ENCODE measurements around the gene CD6. TPM values are rescaled to one million over a fixed set of nuclear protein-coding genes. Genes with fewer than 3 reads are reported as not detected.
A peak's percentile ranks its signal among the peaks of the same experiment; 100 is the strongest.

Gene CD6
- total and polyA plus RNA-seq, 11 donors = 0.08 to 6.1 (median 0.34) TPM; not detected in 1

GRCh38 chr11:60939855-60940254 is 31.6 kb upstream of the CD6 start:
- intact Hi-C loops (cut with DNase I) = no loop called here
- Histone ChIP-seq H3K4me3 (no peak overlapping the region), H3K4me1 (peaks cover 0 to 37% (median 15%) of the 10 kb centered on the region in 12 donors), H3K36me3 (peaks cover 0 to 78% (median 37%) of the 10 kb centered on the region in 9 donors), H3K9me3 (no peaks in the 10 kb centered on the region), H3K27ac (no peak overlapping the region), H3K27me3 (no peaks in the 10 kb centered on the region)
- no peak for DNase-seq
- ATAC-seq = no peak
- 53 to 69% (median 59%) methylated on average over 2 of the region's 2 CpGs for WGBS, 4 donors
- TF ChIP-seq, protein P1, sequence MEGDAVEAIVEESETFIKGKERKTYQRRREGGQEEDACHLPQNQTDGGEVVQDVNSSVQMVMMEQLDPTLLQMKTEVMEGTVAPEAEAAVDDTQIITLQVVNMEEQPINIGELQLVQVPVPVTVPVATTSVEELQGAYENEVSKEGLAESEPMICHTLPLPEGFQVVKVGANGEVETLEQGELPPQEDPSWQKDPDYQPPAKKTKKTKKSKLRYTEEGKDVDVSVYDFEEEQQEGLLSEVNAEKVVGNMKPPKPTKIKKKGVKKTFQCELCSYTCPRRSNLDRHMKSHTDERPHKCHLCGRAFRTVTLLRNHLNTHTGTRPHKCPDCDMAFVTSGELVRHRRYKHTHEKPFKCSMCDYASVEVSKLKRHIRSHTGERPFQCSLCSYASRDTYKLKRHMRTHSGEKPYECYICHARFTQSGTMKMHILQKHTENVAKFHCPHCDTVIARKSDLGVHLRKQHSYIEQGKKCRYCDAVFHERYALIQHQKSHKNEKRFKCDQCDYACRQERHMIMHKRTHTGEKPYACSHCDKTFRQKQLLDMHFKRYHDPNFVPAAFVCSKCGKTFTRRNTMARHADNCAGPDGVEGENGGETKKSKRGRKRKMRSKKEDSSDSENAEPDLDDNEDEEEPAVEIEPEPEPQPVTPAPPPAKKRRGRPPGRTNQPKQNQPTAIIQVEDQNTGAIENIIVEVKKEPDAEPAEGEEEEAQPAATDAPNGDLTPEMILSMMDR (IDR thresholded peaks at IDR 0.05) = no peak
- TF ChIP-seq POLR2A (IDR thresholded peaks at IDR 0.05) = no peak

DNA sequence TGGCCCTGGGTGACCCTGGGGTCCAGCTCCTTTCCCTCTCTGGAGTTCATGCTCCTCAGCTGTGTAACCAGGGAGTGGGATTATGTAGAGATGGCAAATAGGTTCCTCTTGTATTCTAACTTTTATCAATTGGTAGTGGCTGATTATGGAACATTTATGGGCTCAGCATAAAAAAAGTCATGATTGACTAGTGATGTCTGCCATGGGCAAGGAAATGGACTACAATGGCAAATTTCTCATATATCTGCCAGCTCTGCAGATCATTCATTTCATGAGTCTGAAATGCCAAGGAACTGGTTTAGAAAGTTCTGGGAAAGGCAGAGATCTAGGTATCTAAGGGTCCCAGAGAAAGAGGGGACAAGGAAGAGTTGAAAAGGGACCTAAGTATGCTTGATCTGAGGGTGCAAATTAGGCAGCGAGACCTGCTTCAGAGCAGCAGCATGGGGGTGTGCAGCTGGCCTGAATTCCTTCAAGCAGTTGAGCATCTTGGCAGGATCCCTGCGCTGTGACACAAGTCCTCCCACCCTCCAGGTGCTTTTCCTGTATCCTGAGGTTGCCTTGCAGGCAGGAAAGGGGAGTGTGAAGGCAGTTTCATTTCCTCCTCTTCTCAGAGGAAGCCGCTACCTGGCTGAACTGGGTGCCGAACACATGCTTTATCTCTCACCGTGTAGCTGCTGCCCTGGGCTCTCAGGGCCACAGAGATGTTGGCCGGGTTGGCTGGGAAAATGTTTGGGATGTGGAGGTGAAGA is 29.9 kb upstream of the CD6 start:
- ATAC-seq = no peak
- no peak for DNase-seq
- intact Hi-C loops (cut with DNase I) = no loop called here
- Histone ChIP-seq H3K36me3 (peaks cover 0 to 95% (median 43%) of the 10 kb centered on the region in 9 donors), H3K4me3 (no peak overlapping the region), H3K9me3 (no peaks in the 10 kb centered on the region), H3K4me1 (peaks cover 0 to 30% (median 17%) of the 10 kb centered on the region in 12 donors), H3K27me3 (no peaks in the 10 kb centered on the region), H3K27ac (no peak overlapping the region)
- TF ChIP-seq, protein P1 (IDR thresholded peaks at IDR 0.05) = no peak
- no peak for TF ChIP-seq POLR2A (IDR thresholded peaks at IDR 0.05)
- 64 to 76% (median 74%) methylated on average over 6 of the region's 6 CpGs for WGBS, 4 donors

DNA sequence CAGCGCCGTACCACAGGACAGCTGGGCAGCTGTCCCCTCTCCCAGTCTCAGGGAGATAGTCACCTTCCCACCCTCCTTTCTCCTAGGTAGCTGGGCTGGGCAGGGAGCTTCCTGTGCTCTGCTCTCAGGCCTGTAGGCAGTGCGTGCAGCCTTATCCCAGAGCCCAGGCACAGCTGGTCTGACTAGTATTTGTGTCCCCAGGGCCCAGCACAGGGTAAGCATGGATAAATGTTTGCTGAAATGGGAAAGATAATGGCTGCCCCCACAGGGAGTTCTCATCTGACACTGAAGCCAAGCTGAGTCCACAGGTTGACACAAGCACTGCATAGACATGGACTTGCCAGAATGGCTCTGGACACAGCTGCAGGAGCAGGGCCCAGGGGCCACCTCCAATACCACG is 29.3 kb upstream of the CD6 start:
- peaks cover 0 to 25% (median 13%) of the 10 kb centered on the region in 12 donors for H3K4me1 ChIP-seq
- no peaks in the 10 kb centered on the region for H3K27me3 ChIP-seq
- ATAC-seq (no peak), DNase-seq (no peak)
- intact Hi-C loops (cut with DNase I) = no loop called here
- WGBS, 4 donors = 70 to 84% (median 79%) methylated on average over 3 to 4 of the region's 4 CpGs
- H3K36me3 ChIP-seq = peaks cover 0 to 96% (median 44%) of the 10 kb centered on the region in 9 donors
- H3K9me3 ChIP-seq = no peaks in the 10 kb centered on the region
- TF ChIP-seq POLR2A (IDR thresholded peaks at IDR 0.05) = no peak
- TF ChIP-seq, protein P1 (IDR thresholded peaks at IDR 0.05) = no peak
- no peak overlapping the region for H3K4me3 ChIP-seq
- no peak overlapping the region for H3K27ac ChIP-seq

GRCh38 chr11:60942970-60943565 is 28.4 kb upstream of the CD6 start:
- no peaks in the 10 kb centered on the region for H3K27me3 ChIP-seq
- H3K9me3 ChIP-seq = no peaks in the 10 kb centered on the region
- DNase-seq = no peak
- H3K4me1 ChIP-seq = peaks cover 0 to 24% (median 7%) of the 10 kb centered on the region in 12 donors
- TF ChIP-seq POLR2A (IDR thresholded peaks at IDR 0.05) = no peak
- TF ChIP-seq, protein P1 (IDR thresholded peaks at IDR 0.05) = no peak
- ATAC-seq = peak in 1 of 4 donors; percentile 19
- WGBS, 4 donors = 53 to 70% (median 60%) methylated on average over 9 of the region's 9 CpGs
- H3K27ac ChIP-seq = peak overlapping the region in 2 of 12 donors; percentile 2 to 11
- H3K36me3 ChIP-seq = peaks cover 0 to 87% (median 44%) of the 10 kb centered on the region in 9 donors
- intact Hi-C loops (cut with DNase I) = no loop called here
- H3K4me3 ChIP-seq = no peak overlapping the region

All from heart left ventricle (tissue), 16 donors.